ENCODE measurements around the gene RBMX.
"Not testable (repeated sequence)": the region's sequence is repeated elsewhere in the genome, so short reads cannot be mapped to it uniquely, and the experiment has no call there.

GRCh38 chrX:136921438-136921837 lies 40.9 kb upstream of the RBMX start:
- TF ChIP-seq CTCF (IDR thresholded peaks at IDR 0.05; ENCODE audit: insufficient read depth, low read length, poor library complexity, severe bottlenecking); EZH2phosphoT487 (conservative IDR thresholded peaks at IDR 0.05; ENCODE audit: low read length): not testable (repeated sequence)
